Panc1 (cell line): ENCODE measurements around the gene RARS2.

Experiments used
- REST ChIP-seq, 2 experiments: IDR thresholded peaks; 2 replicates each; pipeline ENCODE4 v1.6.1; 2011 to 2012; ENCODE audit warnings: low read depth in 2 of 2, control low read depth in 1 of 2, low read length in 1 of 2, mild to moderate bottlenecking in 1 of 2, moderate library complexity in 1 of 2; ENCODE audit not compliant: insufficient read depth in 1 of 2
- TCF7L2 ChIP-seq: IDR thresholded peaks from 2 replicates; pipeline ENCODE4 v1.6.1; 2011; ENCODE audit warnings: mild to moderate bottlenecking, low read depth, low read length, inconsistent platforms
- TF ChIP-seq, protein P1 (sequence below): fragments of 450-650 bp; IDR thresholded peaks from 2 replicates; pipeline ENCODE4 v1.5.1; 2017; ENCODE audit warnings: mild to moderate bottlenecking

DNA sequence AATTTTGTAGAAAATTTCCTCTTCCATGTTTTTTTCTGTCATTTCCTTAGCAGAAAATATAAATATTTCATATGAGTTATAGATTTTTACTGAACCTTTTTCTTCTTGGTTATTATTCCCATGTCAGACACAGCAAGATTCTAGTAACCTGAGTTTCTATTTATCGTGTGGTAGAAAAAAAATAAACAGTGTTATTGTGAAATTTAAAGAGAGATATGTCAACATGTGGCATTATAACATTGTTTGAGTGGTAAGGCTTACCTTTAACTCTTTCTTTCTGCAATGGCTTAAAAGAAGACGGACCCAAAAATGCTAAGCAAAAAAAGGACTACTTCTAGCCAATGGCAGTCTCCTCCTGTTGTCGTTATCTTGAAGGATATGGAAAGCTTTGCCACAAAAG is 19.0 kb upstream of the RARS2 start:
- TF ChIP-seq, protein P1, sequence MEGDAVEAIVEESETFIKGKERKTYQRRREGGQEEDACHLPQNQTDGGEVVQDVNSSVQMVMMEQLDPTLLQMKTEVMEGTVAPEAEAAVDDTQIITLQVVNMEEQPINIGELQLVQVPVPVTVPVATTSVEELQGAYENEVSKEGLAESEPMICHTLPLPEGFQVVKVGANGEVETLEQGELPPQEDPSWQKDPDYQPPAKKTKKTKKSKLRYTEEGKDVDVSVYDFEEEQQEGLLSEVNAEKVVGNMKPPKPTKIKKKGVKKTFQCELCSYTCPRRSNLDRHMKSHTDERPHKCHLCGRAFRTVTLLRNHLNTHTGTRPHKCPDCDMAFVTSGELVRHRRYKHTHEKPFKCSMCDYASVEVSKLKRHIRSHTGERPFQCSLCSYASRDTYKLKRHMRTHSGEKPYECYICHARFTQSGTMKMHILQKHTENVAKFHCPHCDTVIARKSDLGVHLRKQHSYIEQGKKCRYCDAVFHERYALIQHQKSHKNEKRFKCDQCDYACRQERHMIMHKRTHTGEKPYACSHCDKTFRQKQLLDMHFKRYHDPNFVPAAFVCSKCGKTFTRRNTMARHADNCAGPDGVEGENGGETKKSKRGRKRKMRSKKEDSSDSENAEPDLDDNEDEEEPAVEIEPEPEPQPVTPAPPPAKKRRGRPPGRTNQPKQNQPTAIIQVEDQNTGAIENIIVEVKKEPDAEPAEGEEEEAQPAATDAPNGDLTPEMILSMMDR, result no peak
- TF ChIP-seq TCF7L2 (no peak), REST (IDR thresholded peaks at IDR 0.05; ENCODE audit: insufficient read depth in 1 of 2, low read depth in 2 of 2, low read length in 1 of 2) (no peak)
